SH-SY5Y (cell line): ENCODE results near the gene SMIM14.

Source experiments
- GATA2 ChIP-seq: IDR thresholded peaks from 2 replicates; pipeline ENCODE4 v1.6.1; 2011; ENCODE audit warnings: mild to moderate bottlenecking, low read depth, low read length
- GATA3 ChIP-seq: IDR thresholded peaks from 2 replicates; pipeline ENCODE4 v1.6.1; 2011; ENCODE audit warnings: low read depth, mild to moderate bottlenecking, low read length, moderate library complexity

DNA sequence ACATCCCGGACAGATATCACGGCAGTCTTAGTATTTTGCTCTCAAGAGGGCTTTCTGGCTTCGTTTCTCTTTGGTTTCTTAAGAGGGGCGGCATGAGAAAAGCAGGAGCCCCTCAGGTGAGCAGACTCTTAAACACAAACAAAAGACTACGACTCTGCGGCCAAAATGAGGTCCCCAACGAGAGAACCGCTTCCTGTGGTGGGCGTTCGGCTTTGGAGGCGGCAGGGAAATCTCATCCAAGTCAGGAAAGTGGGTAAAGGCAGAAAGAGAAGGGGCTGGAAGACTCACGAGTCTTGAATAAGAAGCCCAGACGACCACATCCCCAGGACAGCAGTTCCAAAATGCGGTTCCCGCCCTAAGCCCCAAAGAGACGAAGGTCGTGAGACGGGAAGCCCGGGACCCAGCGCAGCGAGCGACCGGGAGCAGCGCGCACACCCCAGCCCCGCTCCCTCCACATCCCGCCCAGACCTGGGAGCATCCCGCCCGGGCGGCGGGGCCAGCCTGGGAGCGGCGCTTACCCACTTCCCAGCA lies 111.8 kb downstream of the SMIM14 start:
- no peak for TF ChIP-seq GATA2
- TF ChIP-seq GATA3: no peak
